GM18951 (cell line): ENCODE results near the gene SLC8A1.

Experiments used
- POLR2A ChIP-seq: IDR thresholded peaks from 4 replicates; pipeline ENCODE4 v1.6.1; 2011; ENCODE audit warnings: mild to moderate bottlenecking; ENCODE audit not compliant: insufficient read length, insufficient read depth; ENCODE audit errors: extremely low read depth
- in situ Hi-C: fragments of 300-500 bp; cut with MboI; formaldehyde crosslinking; loops from one replicate; pipeline ENCODE4 v1.12.0; 2022; ENCODE audit warnings: low sequenced_read_pairs, mixed read lengths, inconsistent platforms; ENCODE audit not compliant: unreplicated experiment

SLC8A1 gene

GRCh38 chr2:40228310-40228709 lies 223.6 kb downstream of the SLC8A1 start:
- no peak for TF ChIP-seq POLR2A
- in situ Hi-C loops = no loop called here

- in situ Hi-C loops = no loop called here
- no peak for TF ChIP-seq POLR2A
These were observed 224.7 kb downstream of the SLC8A1 start for GRCh38 chr2:40227210-40227609.

- in situ Hi-C loops = no loop called here
- no peak for TF ChIP-seq POLR2A
These were observed 225.3 kb downstream of the SLC8A1 start for GRCh38 chr2:40226637-40227036.

- in situ Hi-C loops = no loop called here
- TF ChIP-seq POLR2A = no peak
These were observed 226.2 kb downstream of the SLC8A1 start for GRCh38 chr2:40225670-40226210.

GRCh38 chr2:40224318-40224717 lies 227.6 kb downstream of the SLC8A1 start:
- no peak for TF ChIP-seq POLR2A
- in situ Hi-C loops = no loop called here

- in situ Hi-C loops = no loop called here
- no peak for TF ChIP-seq POLR2A
These were observed 231.5 kb downstream of the SLC8A1 start for GRCh38 chr2:40220177-40220925.

GRCh38 chr2:40219141-40219540 lies 232.7 kb downstream of the SLC8A1 start:
- in situ Hi-C loops = no loop called here
- TF ChIP-seq POLR2A = no peak

GRCh38 chr2:40218679-40219078 lies 233.2 kb downstream of the SLC8A1 start:
- in situ Hi-C loops = no loop called here
- no peak for TF ChIP-seq POLR2A

- in situ Hi-C loops = no loop called here
- TF ChIP-seq POLR2A = no peak
These were observed 238.3 kb downstream of the SLC8A1 start for GRCh38 chr2:40213619-40214018.

GRCh38 chr2:40213071-40213470 lies 238.8 kb downstream of the SLC8A1 start:
- in situ Hi-C loops = no loop called here
- TF ChIP-seq POLR2A = no peak

GRCh38 chr2:40210968-40211353 lies 240.9 kb downstream of the SLC8A1 start:
- in situ Hi-C loops = no loop called here
- TF ChIP-seq POLR2A = no peak

GRCh38 chr2:40210344-40210967 lies 241.4 kb downstream of the SLC8A1 start:
- in situ Hi-C loops = no loop called here
- no peak for TF ChIP-seq POLR2A

GRCh38 chr2:40209761-40210160 lies 242.1 kb downstream of the SLC8A1 start:
- in situ Hi-C loops = no loop called here

GRCh38 chr2:40208463-40208862 lies 243.4 kb downstream of the SLC8A1 start:
- in situ Hi-C loops = no loop called here
- no peak for TF ChIP-seq POLR2A

More at GRCh38 chr2:40209761-40210160, 242.1 kb downstream of the SLC8A1 start:
- TF ChIP-seq POLR2A = no peak
